DOHH2 (cell line): ENCODE data around the gene PAF1.

Source experiments
- H3F3A ChIP-seq: fragments of 200-600 bp; sonication (generic), shearing (Covaris generic); 2 replicates; pipeline ENCODE4 v1.6.0; 2016; ENCODE audit warnings: antibody characterized with exemption, mild to moderate bottlenecking; ENCODE audit not compliant: control insufficient read depth, insufficient read depth
- H3K27ac ChIP-seq: fragments of 200-600 bp; sonication (generic); 2 replicates; pipeline ENCODE4 v1.5.1; 2014; ENCODE audit warnings: low read depth, mild to moderate bottlenecking, low read length, moderate library complexity
- H3K27me3 ChIP-seq: fragments of 200-600 bp; sonication (generic); 2 replicates; pipeline ENCODE4 v1.6.1; 2014; ENCODE audit warnings: mild to moderate bottlenecking, low read length, mixed read lengths; ENCODE audit not compliant: control insufficient read depth
- H3K36me3 ChIP-seq: fragments of 200-600 bp; sonication (generic); 2 replicates; pipeline ENCODE4 v1.6.1; 2014; ENCODE audit warnings: mild to moderate bottlenecking, low read length, moderate library complexity, mixed read lengths; ENCODE audit not compliant: control insufficient read depth
- H3K4me1 ChIP-seq: fragments of 200-600 bp; sonication (generic); 2 replicates; pipeline ENCODE4 v1.6.1; 2014; ENCODE audit warnings: mild to moderate bottlenecking, low read length, mixed read lengths; ENCODE audit not compliant: control insufficient read depth
- H3K4me2 ChIP-seq: fragments of 200-600 bp; sonication (generic); 2 replicates; pipeline ENCODE4 v1.6.0; 2014; ENCODE audit warnings: mild to moderate bottlenecking, low read length, moderate library complexity
- H3K4me3 ChIP-seq: fragments of 200-600 bp; sonication (generic); 2 replicates; pipeline ENCODE4 v1.5.1; 2014; ENCODE audit warnings: mild to moderate bottlenecking, low read length, mixed read lengths
- H3K79me2 ChIP-seq: fragments of 200-600 bp; sonication (generic); 2 replicates; pipeline ENCODE4 v1.6.1; 2014; ENCODE audit warnings: mild to moderate bottlenecking, low read length, mixed read lengths; ENCODE audit not compliant: control insufficient read depth
- H3K9me2 ChIP-seq: fragments of 200-600 bp; sonication (generic); replicated peaks from 2 replicates; pipeline ENCODE4 v1.6.1; 2014; ENCODE audit warnings: mild to moderate bottlenecking, low read length, mixed read lengths; ENCODE audit not compliant: control insufficient read depth
- H3K9me3 ChIP-seq: fragments of 200-600 bp; sonication (generic); 2 replicates; pipeline ENCODE4 v1.6.1; 2014; ENCODE audit warnings: antibody characterized with exemption, low read length, mixed read lengths; ENCODE audit not compliant: control insufficient read depth, insufficient read depth
- H4K20me1 ChIP-seq: fragments of 200-600 bp; sonication (generic); 2 replicates; pipeline ENCODE4 v1.6.0; 2014; ENCODE audit warnings: low read depth, mild to moderate bottlenecking, antibody characterized with exemption, low read length, moderate library complexity; ENCODE audit not compliant: control insufficient read depth, insufficient read depth
- EZH2phosphoT487 ChIP-seq: fragments of 200-600 bp; sonication (generic); IDR thresholded peaks from 2 replicates; pipeline ENCODE4 v1.6.1; 2017; ENCODE audit warnings: borderline replicate concordance, mild to moderate bottlenecking, antibody characterized with exemption, low read length, moderate library complexity, mixed read lengths
- TF ChIP-seq, protein P1 (sequence below): fragments of 200-600 bp; sonication (generic); IDR thresholded peaks from one replicate; pipeline ENCODE4 v1.5.1; 2014; ENCODE audit warnings: antibody characterized with exemption, mild to moderate bottlenecking, low read depth, low read length; ENCODE audit not compliant: poor library complexity, severe bottlenecking

Gene PAF1

GRCh38 chr19:39435499-39436349 is 44.8 kb upstream of the PAF1 start, which contains the start of gene RPS16:
RPS16 (minus strand) TSS chr19:39435949; CDS start chr19:39435895, 54 bp downstream.
- Histone ChIP-seq H4K20me1 (peaks cover 15% of the 10 kb centered on the region), H3F3A (peaks cover 55% of the 10 kb centered on the region), H3K36me3 (peaks cover 43% of the 10 kb centered on the region), H3K4me3 (peak within 1 kb of the TSS; percentile 92), H3K27ac (peak within 1 kb of the TSS; percentile 76), H3K9me3 (no peaks in the 10 kb centered on the region), H3K9me2 (no peaks in the 10 kb centered on the region), H3K27me3 (no peaks in the 10 kb centered on the region), H3K4me1 (peaks cover 63% of the 10 kb centered on the region), H3K4me2 (peak within 1 kb of the TSS; percentile 84), H3K79me2 (peaks cover 38% of the 10 kb centered on the region)
- TF ChIP-seq EZH2phosphoT487, result no peak
- TF ChIP-seq, protein P1, sequence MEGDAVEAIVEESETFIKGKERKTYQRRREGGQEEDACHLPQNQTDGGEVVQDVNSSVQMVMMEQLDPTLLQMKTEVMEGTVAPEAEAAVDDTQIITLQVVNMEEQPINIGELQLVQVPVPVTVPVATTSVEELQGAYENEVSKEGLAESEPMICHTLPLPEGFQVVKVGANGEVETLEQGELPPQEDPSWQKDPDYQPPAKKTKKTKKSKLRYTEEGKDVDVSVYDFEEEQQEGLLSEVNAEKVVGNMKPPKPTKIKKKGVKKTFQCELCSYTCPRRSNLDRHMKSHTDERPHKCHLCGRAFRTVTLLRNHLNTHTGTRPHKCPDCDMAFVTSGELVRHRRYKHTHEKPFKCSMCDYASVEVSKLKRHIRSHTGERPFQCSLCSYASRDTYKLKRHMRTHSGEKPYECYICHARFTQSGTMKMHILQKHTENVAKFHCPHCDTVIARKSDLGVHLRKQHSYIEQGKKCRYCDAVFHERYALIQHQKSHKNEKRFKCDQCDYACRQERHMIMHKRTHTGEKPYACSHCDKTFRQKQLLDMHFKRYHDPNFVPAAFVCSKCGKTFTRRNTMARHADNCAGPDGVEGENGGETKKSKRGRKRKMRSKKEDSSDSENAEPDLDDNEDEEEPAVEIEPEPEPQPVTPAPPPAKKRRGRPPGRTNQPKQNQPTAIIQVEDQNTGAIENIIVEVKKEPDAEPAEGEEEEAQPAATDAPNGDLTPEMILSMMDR, result no peak

GRCh38 chr19:39434123-39435076 is 43.5 kb upstream of the PAF1 start:
- TF ChIP-seq, protein P1, result no peak
- TF ChIP-seq EZH2phosphoT487, result no peak
- Histone ChIP-seq H4K20me1 (peaks cover 15% of the 10 kb centered on the region), H3K27me3 (no peaks in the 10 kb centered on the region), H3K4me3 (peak overlapping the region; percentile 92), H3K4me1 (peaks cover 52% of the 10 kb centered on the region), H3K79me2 (peaks cover 38% of the 10 kb centered on the region), H3F3A (peaks cover 56% of the 10 kb centered on the region), H3K4me2 (peak overlapping the region; percentile 84), H3K27ac (peak overlapping the region; percentile 76), H3K9me3 (no peaks in the 10 kb centered on the region), H3K9me2 (no peaks in the 10 kb centered on the region), H3K36me3 (peaks cover 43% of the 10 kb centered on the region)

- H3K27me3 ChIP-seq, result no peaks in the 10 kb centered on the region
- peak overlapping the region; percentile 76 for H3K27ac ChIP-seq
- no peaks in the 10 kb centered on the region for H3K9me3 ChIP-seq
- peaks cover 43% of the 10 kb centered on the region for H3K36me3 ChIP-seq
- H3F3A ChIP-seq, result peaks cover 58% of the 10 kb centered on the region
- H3K4me2 ChIP-seq, result peak overlapping the region; percentile 84
- peaks cover 47% of the 10 kb centered on the region for H3K4me1 ChIP-seq
- TF ChIP-seq, protein P1, result no peak
- TF ChIP-seq EZH2phosphoT487, result no peak
- peak overlapping the region; percentile 92 for H3K4me3 ChIP-seq
- peaks cover 38% of the 10 kb centered on the region for H3K79me2 ChIP-seq
- H4K20me1 ChIP-seq, result peaks cover 15% of the 10 kb centered on the region
- no peaks in the 10 kb centered on the region for H3K9me2 ChIP-seq
These were observed 42.7 kb upstream of the PAF1 start for GRCh38 chr19:39433480-39434079.
